ENCODE measurements around the gene TCEA2.
"Not testable (repeated sequence)": the region's sequence is repeated elsewhere in the genome, so short reads cannot be mapped to it uniquely, and the experiment has no call there.

Gene TCEA2

GRCh38 chr20:64077541-64077875 is 14.5 kb downstream of the TCEA2 start:
- DNase-seq (ENCODE audit: low read depth, low spot score) = no peak

- DNase-seq (ENCODE audit: low read depth, low spot score) = no peak
These were observed 15.0 kb downstream of the TCEA2 start for GRCh38 chr20:64077876-64078551.

- DNase-seq (ENCODE audit: low read depth, low spot score) = no peak
These were observed 15.9 kb downstream of the TCEA2 start for GRCh38 chr20:64078934-64079272.

DNA sequence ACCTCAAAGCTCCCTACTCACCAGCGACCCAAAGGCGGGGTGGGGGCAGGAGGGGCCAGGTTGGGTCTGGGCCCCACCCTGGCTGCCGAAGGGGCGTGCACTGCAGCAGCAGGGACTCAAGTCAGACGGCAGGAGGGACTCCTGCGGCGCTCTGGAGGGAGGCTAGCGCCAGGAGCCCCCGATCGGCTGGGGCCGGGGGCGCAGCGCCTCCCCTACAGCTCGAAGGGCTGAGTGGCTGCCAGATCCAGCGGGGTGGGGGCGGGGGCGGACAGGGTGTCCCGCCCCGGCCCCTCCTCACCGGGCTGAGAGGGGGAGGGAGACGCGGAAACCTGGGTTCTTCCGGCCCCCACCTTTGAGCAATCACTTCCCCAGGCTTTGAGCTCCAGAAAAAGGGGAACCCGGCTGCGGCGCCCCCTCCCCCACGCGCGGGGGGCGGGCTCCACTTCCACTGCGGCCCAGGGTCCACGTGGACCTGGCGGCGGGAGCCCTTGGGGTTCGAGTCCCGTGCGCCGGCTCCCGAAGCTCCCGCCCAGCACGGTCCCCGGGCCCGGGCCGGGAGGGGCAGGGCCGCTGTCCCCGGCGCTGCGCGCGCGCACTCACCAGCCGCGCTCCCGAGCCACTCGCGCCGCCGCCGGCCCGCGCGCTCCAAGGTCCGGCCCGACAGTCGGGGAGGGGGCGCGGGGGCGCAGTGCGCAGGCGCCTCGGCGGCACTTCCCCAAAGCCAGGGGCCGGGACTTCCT is 16.4 kb downstream of the TCEA2 start, which contains the start of gene RGS19:
Gene RGS19, minus strand, starts transcription at position 246 of the 740 bp plus-strand sequence. CDS start 2,632 bp downstream, outside the sequence.
- DNase-seq (ENCODE audit: low read depth, low spot score) = no peak

GRCh38 chr20:64080013-64080812 is 17.2 kb downstream of the TCEA2 start, which contains the start of gene OPRL1:
OPRL1 (plus strand) TSS chr20:64080082; CDS start chr20:64092721, 12,639 bp downstream.
- no peak for DNase-seq (ENCODE audit: low read depth, low spot score)

- DNase-seq (ENCODE audit: low read depth, low spot score) = no peak
These were observed 18.0 kb downstream of the TCEA2 start for GRCh38 chr20:64080813-64081623.

GRCh38 chr20:64081624-64081964 is 18.6 kb downstream of the TCEA2 start:
- no peak for DNase-seq (ENCODE audit: low read depth, low spot score)

- no peak for DNase-seq (ENCODE audit: low read depth, low spot score)
These were observed 19.2 kb downstream of the TCEA2 start for GRCh38 chr20:64082126-64082731.

DNA sequence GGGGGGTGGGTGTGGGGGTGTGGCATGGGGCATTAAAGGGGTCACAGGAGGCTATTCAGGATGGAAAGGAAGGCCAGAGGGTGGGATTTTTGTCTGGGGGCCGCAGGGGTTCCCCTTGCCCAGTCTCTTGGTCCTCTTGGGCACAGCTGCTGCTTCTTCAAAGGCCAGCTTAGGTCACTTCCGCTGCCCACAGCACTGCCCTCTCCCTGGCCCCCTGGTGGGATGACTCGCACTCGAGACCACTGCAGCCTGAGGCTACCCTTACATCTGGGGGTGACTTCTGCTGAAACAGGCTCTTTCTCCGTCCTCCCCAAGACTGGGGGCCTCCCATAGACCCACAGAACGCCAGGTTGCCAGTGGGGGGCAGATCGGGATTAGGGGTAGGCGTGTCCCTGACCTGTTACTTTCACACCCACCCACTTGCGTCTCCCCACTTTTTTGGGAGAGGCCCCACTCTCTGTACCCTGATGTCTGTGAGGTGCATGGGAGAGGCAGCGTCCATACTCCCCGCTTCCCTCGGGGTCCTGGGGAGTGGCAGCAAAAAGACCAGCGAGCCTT is 19.9 kb downstream of the TCEA2 start:
- no peak for DNase-seq (ENCODE audit: low read depth, low spot score)

- DNase-seq (ENCODE audit: low read depth, low spot score) = no peak
These were observed 20.4 kb downstream of the TCEA2 start for GRCh38 chr20:64083378-64083803.

DNA sequence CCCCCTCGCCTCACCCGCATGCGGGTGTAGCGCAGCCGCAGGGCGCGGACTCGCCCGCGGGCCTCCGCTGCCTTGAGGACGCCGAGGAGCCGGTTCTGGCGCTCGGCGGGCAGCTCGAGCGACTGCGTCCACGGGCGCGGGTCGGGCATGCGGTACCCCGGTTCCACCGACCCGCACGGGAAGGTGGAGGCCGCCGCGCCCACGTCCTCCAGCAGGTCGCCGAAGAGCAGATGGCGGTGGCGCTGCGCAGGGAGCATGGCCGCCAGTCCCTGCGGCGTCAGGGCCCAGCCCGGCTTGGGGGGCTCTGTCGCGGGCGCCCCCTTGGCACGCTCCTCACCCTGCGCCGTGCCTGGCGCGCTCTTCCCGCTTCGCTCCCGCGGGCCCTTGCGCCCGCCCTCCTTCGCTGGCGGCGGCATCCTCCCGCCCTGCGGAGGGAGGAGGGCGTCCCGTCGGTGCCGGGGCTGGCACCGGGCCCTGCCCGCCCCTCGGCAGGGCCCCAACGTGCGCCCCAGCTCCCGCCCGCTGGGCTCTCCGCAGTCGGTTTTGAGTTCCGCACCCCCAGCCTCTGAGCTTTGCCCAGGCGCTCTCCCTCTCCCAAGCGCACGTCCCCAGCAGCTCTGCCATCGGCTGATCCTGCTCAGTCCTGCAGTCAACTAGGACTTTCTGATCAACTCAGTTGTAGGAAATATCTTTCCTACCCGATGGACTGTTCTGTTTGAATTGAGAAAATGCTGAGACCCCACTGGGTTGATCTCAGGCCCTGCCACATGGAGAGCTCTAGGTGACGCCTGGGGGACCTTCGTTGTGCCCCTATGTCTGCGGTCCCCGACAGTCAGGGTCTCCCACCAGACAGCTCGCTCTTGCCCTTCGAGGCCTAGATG is 21.0 kb downstream of the TCEA2 start, which contains the start of gene LKAAEAR1:
Gene LKAAEAR1, minus strand, starts transcription at position 595 of the 881 bp plus-strand sequence. Its CDS starts 179 bp downstream, at position 416.
- no peak for DNase-seq (ENCODE audit: low read depth, low spot score)

DNA sequence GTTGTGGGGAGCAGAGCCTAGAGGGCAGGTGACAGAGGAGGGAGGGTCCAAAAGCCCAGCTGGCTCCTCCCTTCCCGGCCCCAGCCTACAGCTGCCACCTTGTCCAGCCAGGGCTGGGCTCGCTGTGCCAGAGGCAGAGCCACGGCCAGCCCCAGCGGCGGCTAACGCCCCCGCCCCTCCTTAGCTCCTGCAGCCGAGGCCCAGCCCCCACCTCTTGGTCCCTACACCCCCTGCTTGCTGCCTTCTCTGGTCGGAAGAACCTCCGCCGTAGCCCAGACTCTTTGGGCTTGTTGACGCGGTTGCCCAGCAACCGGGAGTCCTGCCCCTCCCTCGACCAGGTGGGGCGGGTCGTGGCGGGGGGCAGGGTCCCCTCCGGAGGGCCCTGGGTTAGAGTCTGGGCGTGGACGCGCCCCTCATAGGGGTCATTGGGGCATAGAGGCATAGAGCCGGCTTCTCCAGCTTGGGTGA is 21.7 kb downstream of the TCEA2 start:
- DNase-seq (ENCODE audit: low read depth, low spot score) = no peak

DNA sequence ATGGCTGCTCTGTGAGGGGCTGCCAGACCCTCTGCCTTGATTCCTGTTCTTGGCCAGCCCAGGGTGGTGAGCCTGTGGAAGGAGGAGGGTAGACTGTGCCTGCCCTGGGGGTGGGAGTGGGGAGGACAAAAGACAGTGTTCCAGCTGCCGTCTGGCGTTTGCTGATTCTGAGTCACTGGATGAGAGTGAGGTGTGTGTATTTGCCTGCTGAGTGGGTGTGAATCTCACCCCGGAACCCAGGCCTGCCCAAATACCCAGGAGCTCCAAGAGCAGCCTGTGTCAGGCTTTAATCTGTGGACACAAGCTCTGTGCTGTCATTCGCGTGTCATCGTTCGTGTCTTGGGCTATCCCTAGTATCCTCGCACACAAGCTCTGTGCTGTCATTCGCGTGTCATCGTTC is 23.8 kb downstream of the TCEA2 start:
- DNase-seq (ENCODE audit: low read depth, low spot score) = no peak

GRCh38 chr20:64087226-64087825 is 24.3 kb downstream of the TCEA2 start:
- not testable (repeated sequence) for DNase-seq (ENCODE audit: low read depth, low spot score)

DNA sequence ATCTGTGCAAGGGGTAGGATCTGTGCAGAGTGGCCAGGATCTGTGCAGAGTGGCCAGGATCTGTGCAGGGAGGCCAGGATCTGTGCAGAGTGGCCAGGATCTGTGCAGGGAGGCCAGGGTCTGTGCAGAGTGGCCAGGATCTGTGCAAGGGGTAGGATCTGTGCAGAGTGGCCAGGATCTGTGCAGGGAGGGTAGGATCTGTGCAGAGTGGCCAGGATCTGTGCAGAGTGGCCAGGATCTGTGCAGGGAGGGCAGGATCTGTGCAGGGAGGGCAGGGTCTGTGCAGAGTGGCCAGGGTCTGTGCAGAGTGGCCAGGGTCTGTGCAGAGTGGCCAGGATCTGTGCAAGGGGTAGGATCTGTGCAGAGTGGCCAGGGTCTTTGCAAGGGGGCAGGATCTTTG is 25.6 kb downstream of the TCEA2 start:
- not testable (repeated sequence) for DNase-seq (ENCODE audit: low read depth, low spot score)

- no peak for DNase-seq (ENCODE audit: low read depth, low spot score)
These were observed 27.2 kb downstream of the TCEA2 start for GRCh38 chr20:64090165-64090564.

GRCh38 chr20:64091340-64091739 is 28.3 kb downstream of the TCEA2 start:
- DNase-seq (ENCODE audit: low read depth, low spot score) = no peak

DNA sequence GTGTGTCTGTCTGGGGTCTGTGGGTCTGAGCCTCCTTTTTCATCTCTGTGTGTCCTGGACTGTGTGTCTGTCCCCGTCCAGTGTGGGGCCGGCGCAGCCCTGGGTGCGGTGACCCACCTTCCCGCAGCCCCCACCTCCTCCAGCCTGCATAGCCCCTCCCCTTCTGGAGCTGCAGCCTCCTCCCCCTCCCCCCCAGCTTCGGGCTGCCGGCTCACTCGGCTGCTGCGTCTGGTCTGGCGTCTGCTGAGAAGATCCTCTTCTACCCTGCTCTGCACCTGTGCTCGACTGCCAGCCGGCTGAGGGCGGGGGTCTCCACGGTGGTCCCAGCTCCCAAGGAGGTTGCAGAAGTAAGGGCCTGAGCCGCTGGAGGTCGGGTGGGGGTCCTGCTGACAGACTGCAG is 28.8 kb downstream of the TCEA2 start:
- no peak for DNase-seq (ENCODE audit: low read depth, low spot score)

Data from brain pericyte (primary cell).